ENCODE measurements around the gene SERINC5. TPM values are rescaled to one million over a fixed set of nuclear protein-coding genes. Genes with fewer than 3 reads are reported as not detected.
"Not testable (repeated sequence)": the region's sequence is repeated elsewhere in the genome, so short reads cannot be mapped to it uniquely, and the experiment has no call there.

The SERINC5 gene
- total RNA-seq, 1 donor from 2014 or later = 8.3 TPM

DNA sequence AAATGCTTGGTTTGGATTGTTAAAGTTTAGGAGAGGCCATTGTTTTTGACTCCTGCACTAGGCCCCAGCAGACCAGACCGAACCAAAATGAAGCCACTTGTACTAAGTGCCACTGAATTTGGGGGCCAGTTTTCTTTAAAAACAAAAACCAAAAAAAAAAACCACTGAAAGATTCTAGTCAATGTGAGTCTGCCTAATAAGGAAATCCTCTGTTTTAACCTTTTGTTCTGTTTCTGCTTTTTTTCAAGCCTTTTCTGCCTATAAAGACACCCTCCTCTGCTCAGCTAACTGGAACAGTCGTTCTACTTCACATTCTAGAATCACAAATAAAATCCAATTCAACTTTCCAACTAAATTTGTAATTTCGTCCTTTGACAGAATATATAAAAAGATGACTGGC, 64.9 kb downstream of the SERINC5 start:
- no peak overlapping the region for H3K4me3 Mint-ChIP-seq
- no peak overlapping the region for H3K27ac Mint-ChIP-seq (ENCODE audit: unreplicated experiment)
- H3K27me3 Mint-ChIP-seq (ENCODE audit: low read depth) = peaks cover 12% of the 10 kb centered on the region
- H3K4me1 Mint-ChIP-seq = peaks cover 60% of the 10 kb centered on the region
- TF ChIP-seq, protein P1, sequence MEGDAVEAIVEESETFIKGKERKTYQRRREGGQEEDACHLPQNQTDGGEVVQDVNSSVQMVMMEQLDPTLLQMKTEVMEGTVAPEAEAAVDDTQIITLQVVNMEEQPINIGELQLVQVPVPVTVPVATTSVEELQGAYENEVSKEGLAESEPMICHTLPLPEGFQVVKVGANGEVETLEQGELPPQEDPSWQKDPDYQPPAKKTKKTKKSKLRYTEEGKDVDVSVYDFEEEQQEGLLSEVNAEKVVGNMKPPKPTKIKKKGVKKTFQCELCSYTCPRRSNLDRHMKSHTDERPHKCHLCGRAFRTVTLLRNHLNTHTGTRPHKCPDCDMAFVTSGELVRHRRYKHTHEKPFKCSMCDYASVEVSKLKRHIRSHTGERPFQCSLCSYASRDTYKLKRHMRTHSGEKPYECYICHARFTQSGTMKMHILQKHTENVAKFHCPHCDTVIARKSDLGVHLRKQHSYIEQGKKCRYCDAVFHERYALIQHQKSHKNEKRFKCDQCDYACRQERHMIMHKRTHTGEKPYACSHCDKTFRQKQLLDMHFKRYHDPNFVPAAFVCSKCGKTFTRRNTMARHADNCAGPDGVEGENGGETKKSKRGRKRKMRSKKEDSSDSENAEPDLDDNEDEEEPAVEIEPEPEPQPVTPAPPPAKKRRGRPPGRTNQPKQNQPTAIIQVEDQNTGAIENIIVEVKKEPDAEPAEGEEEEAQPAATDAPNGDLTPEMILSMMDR (conservative IDR thresholded peaks at IDR 0.05) = no peak
- H3K36me3 Mint-ChIP-seq (ENCODE audit: low read depth) = no peaks in the 10 kb centered on the region
- DNase-seq (ENCODE audit: low read depth, low spot score) = no peak
- no peaks in the 10 kb centered on the region for H3K9me3 Mint-ChIP-seq

GRCh38 chr5:80189701-80190100, 66.1 kb downstream of the SERINC5 start:
- peaks cover 21% of the 10 kb centered on the region for H3K27me3 Mint-ChIP-seq (ENCODE audit: low read depth)
- H3K4me1 Mint-ChIP-seq = peaks cover 55% of the 10 kb centered on the region
- TF ChIP-seq, protein P1 (conservative IDR thresholded peaks at IDR 0.05) = no peak
- no peaks in the 10 kb centered on the region for H3K36me3 Mint-ChIP-seq (ENCODE audit: low read depth)
- H3K4me3 Mint-ChIP-seq = no peak overlapping the region
- H3K9me3 Mint-ChIP-seq = no peaks in the 10 kb centered on the region
- H3K27ac Mint-ChIP-seq (ENCODE audit: unreplicated experiment) = no peak overlapping the region
- no peak for DNase-seq (ENCODE audit: low read depth, low spot score)

- no peaks in the 10 kb centered on the region for H3K36me3 Mint-ChIP-seq (ENCODE audit: low read depth)
- no peak overlapping the region for H3K27ac Mint-ChIP-seq (ENCODE audit: unreplicated experiment)
- TF ChIP-seq, protein P1 (conservative IDR thresholded peaks at IDR 0.05) = no peak
- no peaks in the 10 kb centered on the region for H3K9me3 Mint-ChIP-seq
- DNase-seq (ENCODE audit: low read depth, low spot score) = no peak
- peaks cover 22% of the 10 kb centered on the region for H3K27me3 Mint-ChIP-seq (ENCODE audit: low read depth)
- H3K4me1 Mint-ChIP-seq = peaks cover 54% of the 10 kb centered on the region
- no peak overlapping the region for H3K4me3 Mint-ChIP-seq
Observed at GRCh38 chr5:80189201-80189600, 66.6 kb downstream of the SERINC5 start.

DNA sequence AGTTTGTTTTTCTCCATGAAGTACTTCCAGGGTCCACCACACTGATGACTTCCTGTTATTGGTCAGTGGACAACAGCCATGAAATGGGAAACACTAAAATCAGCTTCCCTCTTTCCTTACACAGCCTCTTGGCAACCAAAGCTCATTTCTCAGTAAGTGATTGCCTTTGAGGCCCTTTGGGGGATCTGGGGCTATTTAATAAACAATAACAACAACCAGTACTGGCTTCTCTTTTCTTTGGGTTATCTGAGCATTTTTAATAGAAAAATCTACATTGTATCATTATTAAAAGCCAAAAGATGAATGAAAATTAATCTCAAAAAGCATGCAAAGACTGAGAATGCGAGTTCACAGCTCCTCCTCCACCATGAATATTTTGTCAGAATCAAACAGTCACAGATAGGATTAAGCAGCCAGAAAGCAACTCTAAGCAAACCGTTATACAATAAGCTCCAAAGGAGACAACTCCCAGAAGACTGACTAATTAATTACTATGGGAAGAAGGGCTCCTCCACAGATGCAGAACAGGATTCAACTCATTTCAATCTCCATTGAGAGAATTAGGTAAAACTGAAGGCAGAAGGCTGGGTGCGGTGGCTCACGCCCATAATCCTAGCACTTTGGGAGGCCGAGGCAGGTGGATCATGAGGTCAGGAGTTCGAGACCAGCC, 68.3 kb downstream of the SERINC5 start:
- H3K36me3 Mint-ChIP-seq (ENCODE audit: low read depth) = no peaks in the 10 kb centered on the region
- H3K27me3 Mint-ChIP-seq (ENCODE audit: low read depth) = peaks cover 18% of the 10 kb centered on the region
- DNase-seq (ENCODE audit: low read depth, low spot score) = no peak
- H3K4me3 Mint-ChIP-seq = no peak overlapping the region
- H3K27ac Mint-ChIP-seq (ENCODE audit: unreplicated experiment) = no peak overlapping the region
- peaks cover 52% of the 10 kb centered on the region for H3K4me1 Mint-ChIP-seq
- no peaks in the 10 kb centered on the region for H3K9me3 Mint-ChIP-seq
- TF ChIP-seq, protein P1 (conservative IDR thresholded peaks at IDR 0.05) = no peak

DNA sequence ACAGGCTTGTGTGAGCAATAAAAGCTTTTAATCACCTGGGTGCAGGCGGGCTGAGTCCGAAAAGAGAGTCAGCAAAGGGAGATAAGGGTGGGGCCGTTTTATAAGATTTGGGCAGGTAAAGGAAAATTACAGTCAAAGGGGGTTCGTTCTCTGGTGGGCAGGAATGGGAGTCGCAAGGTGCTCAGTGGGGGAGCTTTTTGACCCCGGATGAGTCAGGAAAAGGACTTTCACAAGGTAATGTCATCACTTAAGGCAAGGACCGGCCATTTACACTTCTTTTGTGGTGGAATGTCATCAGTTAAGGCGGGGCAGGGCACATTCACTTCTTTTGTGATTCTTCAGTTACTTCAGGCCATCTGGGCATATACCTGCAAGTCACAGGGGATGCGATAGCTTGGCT, 70.3 kb downstream of the SERINC5 start:
- H3K9me3 Mint-ChIP-seq; DNase-seq (ENCODE audit: low read depth, low spot score); H3K36me3 Mint-ChIP-seq (ENCODE audit: low read depth); H3K27ac Mint-ChIP-seq (ENCODE audit: unreplicated experiment); H3K4me3 Mint-ChIP-seq: not testable (repeated sequence)
- H3K27me3 Mint-ChIP-seq (ENCODE audit: low read depth) = peaks cover 20% of the 10 kb centered on the region
- peaks cover 39% of the 10 kb centered on the region for H3K4me1 Mint-ChIP-seq

DNA sequence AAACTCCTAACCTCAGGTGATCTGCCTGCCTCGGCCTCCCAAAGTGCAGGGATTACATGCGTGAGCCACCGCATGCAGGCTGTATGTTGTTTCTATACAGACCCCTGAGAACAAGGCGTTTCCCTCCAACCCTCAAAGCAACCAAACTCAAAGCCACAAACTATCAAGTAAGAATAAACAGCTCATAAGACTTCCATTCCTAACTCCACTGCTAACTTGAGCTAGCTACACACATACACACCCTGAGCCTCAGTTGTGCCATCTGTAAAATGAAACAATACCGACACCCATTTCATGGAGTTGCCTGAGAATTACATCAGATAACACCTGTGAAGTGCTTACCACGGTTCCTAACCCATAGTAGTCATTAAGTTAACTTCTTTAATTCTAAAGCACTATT, 70.8 kb downstream of the SERINC5 start:
- DNase-seq (ENCODE audit: low read depth, low spot score) = no peak
- no peak overlapping the region for H3K27ac Mint-ChIP-seq (ENCODE audit: unreplicated experiment)
- no peak overlapping the region for H3K4me3 Mint-ChIP-seq
- no peaks in the 10 kb centered on the region for H3K9me3 Mint-ChIP-seq
- TF ChIP-seq, protein P1 (conservative IDR thresholded peaks at IDR 0.05) = no peak
- no peaks in the 10 kb centered on the region for H3K36me3 Mint-ChIP-seq (ENCODE audit: low read depth)
- H3K4me1 Mint-ChIP-seq = peaks cover 39% of the 10 kb centered on the region
- peaks cover 20% of the 10 kb centered on the region for H3K27me3 Mint-ChIP-seq (ENCODE audit: low read depth)
